Activated T-helper 9 cell treated with anti-CD3 and anti-CD28 coated beads, Interleukin-2, amount 50 U/mL, for 16 hours (primary cell): ENCODE results near the gene RPTOR.

Experiments
- DNase-seq: peaks from one replicate; pipeline ENCODE4 v3.0.0-alpha.2; 2020; ENCODE audit warnings: low read depth

The RPTOR gene

GRCh38 chr17:80644536-80644935, 99.9 kb downstream of the RPTOR start:
- no peak for DNase-seq

- DNase-seq = no peak
Observed at GRCh38 chr17:80645706-80646325, 101.2 kb downstream of the RPTOR start.

- DNase-seq = no peak
Observed at GRCh38 chr17:80646328-80646727, 101.7 kb downstream of the RPTOR start.

DNA sequence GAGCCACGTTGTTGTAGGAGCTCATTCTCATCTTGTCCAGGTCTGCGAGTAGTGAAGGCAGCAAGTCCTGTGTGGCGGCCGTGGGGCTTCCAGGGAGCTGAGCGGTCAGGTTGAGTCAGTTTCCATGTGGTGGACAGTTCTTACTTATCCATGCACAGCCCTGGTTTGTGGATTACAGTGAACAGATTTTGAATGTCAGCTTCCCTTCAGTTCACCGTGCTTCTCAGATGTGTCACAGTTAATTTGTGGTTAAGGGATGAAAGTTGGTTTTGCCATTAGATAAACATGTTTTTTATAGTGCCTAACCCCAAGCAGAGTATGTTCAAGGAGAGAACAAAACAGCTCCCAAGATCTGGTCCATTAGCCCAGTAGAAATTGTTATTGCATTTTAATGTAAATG, 103.1 kb downstream of the RPTOR start:
- DNase-seq = no peak

- DNase-seq = no peak
Observed at GRCh38 chr17:80649200-80649644, 104.6 kb downstream of the RPTOR start.

GRCh38 chr17:80649672-80650330, 105.2 kb downstream of the RPTOR start:
- peak; percentile 64 for DNase-seq

- no peak for DNase-seq
Observed at GRCh38 chr17:80650331-80650672, 105.7 kb downstream of the RPTOR start.

- DNase-seq = no peak
Observed at GRCh38 chr17:80650751-80651518, 106.3 kb downstream of the RPTOR start.

GRCh38 chr17:80652756-80653330, 108.2 kb downstream of the RPTOR start:
- no peak for DNase-seq

- DNase-seq = no peak
Observed at GRCh38 chr17:80653856-80654255, 109.2 kb downstream of the RPTOR start.

GRCh38 chr17:80655608-80656007, 111.0 kb downstream of the RPTOR start:
- DNase-seq = no peak

DNA sequence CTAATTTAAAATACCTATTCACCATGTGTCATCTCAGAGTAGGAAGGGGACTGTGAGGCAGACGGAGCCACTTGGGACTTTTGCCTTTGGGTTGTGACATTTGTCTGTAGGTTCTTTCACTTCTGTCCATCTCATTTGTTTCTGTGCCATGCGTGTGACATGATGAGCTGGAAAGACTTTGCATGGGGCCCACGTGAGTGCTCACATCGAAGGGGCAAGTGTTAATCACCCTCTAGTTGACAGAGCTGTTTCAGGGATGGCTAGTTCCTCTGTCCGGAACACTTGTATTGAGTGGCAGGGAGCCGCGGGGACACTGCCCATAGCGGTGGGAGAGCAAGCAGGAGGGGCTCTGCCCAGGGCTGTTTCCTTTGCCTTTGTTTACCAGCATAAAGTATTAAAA, 112.0 kb downstream of the RPTOR start:
- DNase-seq = no peak

- DNase-seq = no peak
Observed at GRCh38 chr17:80657561-80657960, 112.9 kb downstream of the RPTOR start.

DNA sequence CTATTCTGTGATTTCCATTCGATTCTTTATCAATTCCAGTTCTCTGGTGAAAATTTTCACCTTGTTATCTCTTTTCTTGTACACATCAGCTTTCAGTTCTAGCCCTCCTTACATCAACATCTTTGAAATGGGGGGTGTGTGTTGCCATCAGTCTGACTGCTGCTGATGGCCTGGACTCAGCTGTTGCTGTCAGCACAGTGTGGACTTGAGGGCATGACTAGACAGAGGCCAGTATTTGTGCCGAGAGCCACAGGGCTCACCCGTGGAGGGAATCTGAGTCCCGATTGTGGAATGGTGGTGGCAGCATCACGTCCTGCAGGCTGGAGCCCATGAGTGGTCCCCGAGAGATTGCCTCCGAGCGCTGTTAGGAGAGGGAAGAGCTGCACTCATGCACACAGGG, 114.2 kb downstream of the RPTOR start:
- no peak for DNase-seq

GRCh38 chr17:80659651-80660050, 115.0 kb downstream of the RPTOR start:
- no peak for DNase-seq

- DNase-seq = no peak
Observed at GRCh38 chr17:80660527-80661198, 116.0 kb downstream of the RPTOR start.

GRCh38 chr17:80662557-80662956, 117.9 kb downstream of the RPTOR start:
- no peak for DNase-seq

DNA sequence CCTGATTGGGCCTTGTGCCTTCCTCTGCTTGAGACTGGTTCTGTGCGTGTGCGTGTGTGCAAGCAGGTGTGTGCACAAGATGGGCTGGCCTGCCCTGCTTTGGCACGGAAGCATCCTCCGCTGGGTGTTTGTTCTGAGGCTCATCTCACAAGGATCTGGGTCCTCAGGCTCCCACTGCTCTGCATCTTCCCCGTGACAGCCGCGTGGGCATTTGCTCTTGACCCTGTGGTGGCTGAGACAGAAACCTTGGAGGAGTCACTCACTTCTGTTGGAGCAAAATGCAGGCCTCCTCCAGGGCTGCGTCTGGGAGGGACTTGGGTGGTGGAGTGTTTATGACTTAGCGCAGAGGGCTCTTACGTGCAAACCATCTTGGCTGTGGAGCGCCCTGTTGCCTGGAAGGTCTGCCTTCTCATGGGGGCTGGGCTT, 119.2 kb downstream of the RPTOR start:
- DNase-seq = no peak

GRCh38 chr17:80664217-80664790, 119.7 kb downstream of the RPTOR start:
- DNase-seq = no peak

- DNase-seq = no peak
Observed at GRCh38 chr17:80665792-80666191, 121.2 kb downstream of the RPTOR start.

DNA sequence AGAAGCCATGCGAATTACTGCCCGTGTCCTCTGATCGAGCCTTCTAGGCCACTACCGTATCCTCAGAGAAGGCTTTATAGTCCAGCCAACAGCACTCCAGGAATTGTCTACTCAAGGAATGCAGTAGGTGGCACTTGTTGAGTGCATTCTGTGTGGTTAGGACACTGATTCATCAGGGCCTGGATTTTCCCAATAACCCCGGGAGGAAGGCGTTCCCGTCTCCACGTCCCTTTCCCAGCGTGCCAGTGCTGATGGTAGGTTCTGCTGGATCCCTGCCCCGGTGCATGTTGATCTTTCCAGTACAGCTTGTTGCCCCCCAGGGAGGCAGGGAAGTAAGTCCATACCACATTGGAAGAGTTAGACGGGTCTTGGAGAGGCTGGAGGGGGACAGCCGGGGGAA, 122.2 kb downstream of the RPTOR start:
- DNase-seq = no peak
